Activated T-cell treated with anti-CD3 and anti-CD28 coated beads, Interleukin-2, amount 50 U/mL, for 72 hours (primary cell): Measurements from ENCODE around the gene GARS1. TPM values are rescaled to one million over a fixed set of nuclear protein-coding genes. Genes with fewer than 3 reads are reported as not detected.
"Not testable (repeated sequence)": the region's sequence is repeated elsewhere in the genome, so short reads cannot be mapped to it uniquely, and the experiment has no call there.

Experiments used
- ATAC-seq, 2 donors: fragments of 150-1000 bp; cut with Tn5 transposase; replicated peaks in 1 of 2; 2 replicates each; pipeline ENCODE4 v1.10.0; 2021; ENCODE audit warnings: moderate library complexity in 2 of 2, mild to moderate bottlenecking in 1 of 2
- DNase-seq, 2 donors: peaks; one replicate each; pipeline ENCODE4 v3.0.0; 2021 to 2022; ENCODE audit warnings: mixed read lengths in 1 of 2
- H3K27ac Mint-ChIP-seq: one replicate; pipeline ENCODE4 v1.8.0; 2022; ENCODE audit warnings: mild to moderate bottlenecking, moderate library complexity, mixed read lengths
- H3K27me3 Mint-ChIP-seq: one replicate; pipeline ENCODE4 v1.8.0; 2022; ENCODE audit warnings: low read depth, mixed read lengths
- H3K36me3 Mint-ChIP-seq, 2 donors: one replicate each; pipeline ENCODE4 v1.8.0; 2022; ENCODE audit warnings: mixed read lengths in 2 of 2, mild to moderate bottlenecking in 1 of 2; ENCODE audit not compliant: insufficient read depth in 2 of 2
- H3K4me1 Mint-ChIP-seq: one replicate; pipeline ENCODE4 v1.8.0; 2022; ENCODE audit warnings: low read depth, mixed read lengths
- H3K4me3 Mint-ChIP-seq, 2 donors: one replicate each; pipeline ENCODE4 v1.8.0; 2022; ENCODE audit warnings: mild to moderate bottlenecking in 2 of 2, mixed read lengths in 2 of 2, moderate library complexity in 2 of 2
- H3K9me3 Mint-ChIP-seq, 2 donors: one replicate each; pipeline ENCODE4 v1.8.0; 2022; ENCODE audit warnings: mixed read lengths in 2 of 2
- total RNA-seq, 2 donors: library from RNA; stranded (reverse); gene quantifications; one replicate each; pipeline ENCODE4 v1.2.3, GENCODE V29; 2022

The GARS1 gene
- total RNA-seq, 2 donors from 2014 or later: 526 to 609 TPM

DNA sequence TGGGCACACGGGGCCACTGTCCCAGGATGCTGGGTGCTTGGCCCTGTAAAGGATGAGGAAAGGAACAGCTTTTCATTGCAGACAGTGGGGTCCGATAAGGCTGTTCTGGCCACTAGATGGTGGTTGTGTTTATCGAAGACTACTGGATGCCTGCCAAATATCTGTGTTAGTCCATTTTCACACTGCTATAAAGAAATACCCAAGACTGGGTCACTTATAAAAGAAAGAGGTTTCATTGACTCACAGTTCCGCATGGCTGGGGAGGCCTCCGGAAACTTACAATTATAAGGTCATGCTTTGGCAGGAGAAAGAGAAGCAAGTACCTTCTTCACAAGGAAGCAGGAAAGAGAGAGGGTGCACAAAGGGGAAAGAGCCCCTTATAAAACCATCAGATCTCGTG is 32.2 kb upstream of the GARS1 start:
- no peaks in the 10 kb centered on the region for H3K4me1 Mint-ChIP-seq
- no peak for ATAC-seq
- no peak overlapping the region for H3K27ac Mint-ChIP-seq
- H3K36me3 Mint-ChIP-seq: no peaks in the 10 kb centered on the region
- no peak for DNase-seq
- H3K4me3 Mint-ChIP-seq: no peak overlapping the region
- H3K27me3 Mint-ChIP-seq: no peaks in the 10 kb centered on the region
- H3K9me3 Mint-ChIP-seq: no peaks in the 10 kb centered on the region

DNA sequence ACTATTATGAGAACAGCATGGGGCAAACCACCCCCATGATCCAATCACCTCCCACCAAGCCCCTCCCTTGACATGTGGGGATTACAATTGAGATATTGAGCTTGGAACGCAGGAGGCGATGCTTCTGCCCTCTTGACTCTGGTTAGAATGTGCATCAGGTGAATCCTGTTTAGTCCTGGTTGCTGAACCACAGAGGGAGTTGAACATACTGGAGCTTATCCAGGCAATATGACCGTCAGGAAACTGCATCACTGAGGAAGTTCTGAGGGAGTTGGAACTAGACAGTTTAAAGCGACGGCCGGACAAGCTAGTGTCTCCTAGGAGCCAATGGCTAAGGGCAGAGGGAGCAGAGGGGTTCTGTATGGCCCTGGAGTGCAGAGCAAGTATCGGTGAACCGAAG is 31.8 kb upstream of the GARS1 start:
- ATAC-seq (no peak), DNase-seq (no peak)
- no peaks in the 10 kb centered on the region for H3K9me3 Mint-ChIP-seq
- H3K4me1 Mint-ChIP-seq: no peaks in the 10 kb centered on the region
- no peaks in the 10 kb centered on the region for H3K27me3 Mint-ChIP-seq
- no peaks in the 10 kb centered on the region for H3K36me3 Mint-ChIP-seq
- no peak overlapping the region for H3K27ac Mint-ChIP-seq
- H3K4me3 Mint-ChIP-seq: no peak overlapping the region

DNA sequence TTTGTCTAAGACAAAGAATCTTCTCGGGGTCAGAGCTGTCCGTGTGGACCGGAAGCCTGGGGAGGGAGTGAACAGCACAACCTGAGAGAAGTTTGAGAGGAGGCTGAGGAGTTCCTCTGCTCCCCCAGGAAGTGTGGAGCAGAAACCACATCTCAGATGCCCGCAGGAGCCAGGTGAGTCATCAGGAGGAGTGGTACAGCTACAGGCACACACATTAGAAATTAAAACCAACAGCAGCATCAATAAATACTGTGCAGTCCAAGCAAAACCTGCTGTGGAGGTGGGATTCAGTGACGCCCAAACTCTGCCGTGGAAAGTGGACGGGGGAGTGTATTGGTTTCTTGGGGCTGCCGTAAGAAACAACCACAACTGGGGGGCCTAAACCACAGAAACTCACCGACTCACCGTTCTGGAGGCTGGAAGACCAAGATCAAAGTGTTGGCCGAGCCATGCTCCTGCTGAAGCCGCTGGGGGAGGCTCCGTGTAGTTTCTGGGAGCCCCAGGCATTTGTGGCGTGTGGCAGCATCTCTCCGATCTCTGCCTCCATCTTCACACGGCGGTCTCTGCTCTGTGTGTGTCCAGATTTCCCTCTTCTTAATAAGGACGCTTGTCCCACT is 31.2 kb upstream of the GARS1 start:
- H3K9me3 Mint-ChIP-seq: no peaks in the 10 kb centered on the region
- ATAC-seq (no peak), DNase-seq (no peak)
- no peaks in the 10 kb centered on the region for H3K4me1 Mint-ChIP-seq
- H3K27ac Mint-ChIP-seq: no peak overlapping the region
- H3K4me3 Mint-ChIP-seq: no peak overlapping the region
- H3K27me3 Mint-ChIP-seq: no peaks in the 10 kb centered on the region
- H3K36me3 Mint-ChIP-seq: no peaks in the 10 kb centered on the region

DNA sequence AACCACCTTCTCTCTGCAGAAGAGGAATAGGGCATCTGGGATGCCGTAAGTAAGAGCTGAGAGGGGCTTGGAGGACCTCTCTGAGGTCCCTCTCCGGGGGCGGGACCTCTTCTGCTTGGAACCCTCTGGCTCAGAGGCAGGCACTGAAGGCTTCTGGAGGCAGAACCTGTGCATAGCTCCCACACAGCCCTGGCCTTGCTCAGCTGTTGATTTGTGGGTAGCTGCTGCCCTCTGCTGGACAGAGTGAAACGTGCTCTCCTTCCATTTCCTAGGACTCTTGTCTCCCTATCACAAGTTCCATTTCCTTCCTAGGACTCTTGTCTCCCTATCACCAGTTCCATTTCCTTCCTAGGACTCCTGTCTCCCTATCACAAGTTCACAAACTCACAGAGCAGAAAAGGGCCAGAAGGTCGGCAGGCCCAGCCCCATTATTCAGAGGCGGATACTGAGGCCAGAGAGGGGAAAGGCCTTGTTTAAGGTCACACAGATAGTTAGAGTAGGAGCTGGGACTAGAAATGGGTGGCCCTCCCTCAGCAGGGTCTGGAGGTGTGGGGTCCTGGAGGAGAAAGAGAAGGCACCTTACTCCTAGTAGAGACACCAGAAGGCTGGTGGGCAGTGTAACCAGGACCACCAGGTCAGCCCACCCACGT is 30.3 kb upstream of the GARS1 start:
- no peak overlapping the region for H3K4me3 Mint-ChIP-seq
- H3K9me3 Mint-ChIP-seq: no peaks in the 10 kb centered on the region
- DNase-seq: peak; percentile 68 to 75
- no peaks in the 10 kb centered on the region for H3K36me3 Mint-ChIP-seq
- no peaks in the 10 kb centered on the region for H3K27me3 Mint-ChIP-seq
- H3K27ac Mint-ChIP-seq: no peak overlapping the region
- peak; percentile 95 to 96 for ATAC-seq
- H3K4me1 Mint-ChIP-seq: no peaks in the 10 kb centered on the region

DNA sequence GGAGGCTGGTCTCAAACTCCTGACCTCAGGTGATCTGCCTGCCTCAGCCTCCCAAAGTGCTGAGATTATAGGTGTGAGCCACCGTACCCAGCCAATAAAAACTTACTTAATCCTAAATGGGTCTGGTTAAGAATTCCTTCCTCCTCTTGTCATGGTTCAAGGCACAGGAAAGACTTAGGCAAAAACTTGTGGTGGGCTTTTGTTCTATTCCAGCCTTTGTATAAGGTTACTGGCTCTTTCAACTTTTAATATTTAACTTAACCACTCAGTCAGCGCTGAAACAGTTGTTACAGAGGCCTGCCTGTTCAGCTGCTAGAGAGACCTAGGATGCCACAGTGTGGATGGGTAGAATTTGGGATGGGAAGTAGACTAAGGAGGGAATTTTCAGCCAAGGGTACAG is 28.1 kb upstream of the GARS1 start:
- H3K36me3 Mint-ChIP-seq: peaks cover 5 to 7% of the 10 kb centered on the region in 2 donors
- no peak overlapping the region for H3K4me3 Mint-ChIP-seq
- H3K27ac Mint-ChIP-seq: no peak overlapping the region
- no peaks in the 10 kb centered on the region for H3K27me3 Mint-ChIP-seq
- ATAC-seq (no peak), DNase-seq (no peak)
- peaks cover 0 to 3% of the 10 kb centered on the region in 2 donors for H3K9me3 Mint-ChIP-seq
- H3K4me1 Mint-ChIP-seq: no peaks in the 10 kb centered on the region

DNA sequence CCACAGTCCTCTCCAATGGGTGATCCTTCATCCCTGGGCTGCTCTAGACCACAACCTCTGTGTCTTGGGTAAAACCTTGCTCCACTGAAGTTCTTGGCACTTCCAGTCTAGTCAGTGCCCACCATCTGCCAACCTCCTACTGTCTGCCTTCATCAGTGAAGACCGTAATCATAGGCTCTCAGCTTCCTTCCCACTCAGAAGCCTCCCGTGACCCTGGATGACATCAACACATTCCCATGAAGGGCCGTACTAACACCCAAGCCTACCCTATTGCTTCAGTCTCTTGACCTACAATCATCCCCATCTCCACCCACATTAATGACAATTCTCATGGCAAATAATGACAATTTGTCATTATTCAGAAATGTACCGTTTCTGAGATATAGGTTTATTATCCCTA is 27.6 kb upstream of the GARS1 start:
- H3K27ac Mint-ChIP-seq: no peak overlapping the region
- H3K4me3 Mint-ChIP-seq: no peak overlapping the region
- peaks cover 0 to 3% of the 10 kb centered on the region in 2 donors for H3K9me3 Mint-ChIP-seq
- DNase-seq (no peak), ATAC-seq (no peak)
- no peaks in the 10 kb centered on the region for H3K27me3 Mint-ChIP-seq
- H3K36me3 Mint-ChIP-seq: peaks cover 5 to 7% of the 10 kb centered on the region in 2 donors
- no peaks in the 10 kb centered on the region for H3K4me1 Mint-ChIP-seq

DNA sequence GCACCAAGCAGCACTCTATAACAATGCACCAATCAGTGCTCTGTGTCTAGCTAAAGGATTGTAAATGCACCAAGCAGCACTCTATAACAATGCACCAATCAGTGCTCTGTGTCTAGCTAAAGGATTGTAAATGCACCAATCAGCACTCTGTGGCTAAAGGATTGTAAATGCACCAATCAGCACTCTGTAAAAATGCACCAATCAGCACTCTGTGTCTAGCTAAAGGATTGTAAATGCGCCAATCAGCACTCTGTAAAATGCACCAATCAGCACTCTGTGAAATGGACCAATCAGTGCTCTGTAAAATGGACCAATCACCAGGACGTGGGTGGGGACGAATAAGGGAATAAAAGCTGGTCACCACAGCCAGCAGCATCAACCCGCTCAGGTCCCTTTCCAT is 24.4 kb upstream of the GARS1 start:
- H3K4me3 Mint-ChIP-seq, H3K27ac Mint-ChIP-seq, H3K9me3 Mint-ChIP-seq, H3K4me1 Mint-ChIP-seq, DNase-seq, H3K27me3 Mint-ChIP-seq, ATAC-seq: not testable (repeated sequence)
- peaks cover 8 to 12% of the 10 kb centered on the region in 2 donors for H3K36me3 Mint-ChIP-seq

DNA sequence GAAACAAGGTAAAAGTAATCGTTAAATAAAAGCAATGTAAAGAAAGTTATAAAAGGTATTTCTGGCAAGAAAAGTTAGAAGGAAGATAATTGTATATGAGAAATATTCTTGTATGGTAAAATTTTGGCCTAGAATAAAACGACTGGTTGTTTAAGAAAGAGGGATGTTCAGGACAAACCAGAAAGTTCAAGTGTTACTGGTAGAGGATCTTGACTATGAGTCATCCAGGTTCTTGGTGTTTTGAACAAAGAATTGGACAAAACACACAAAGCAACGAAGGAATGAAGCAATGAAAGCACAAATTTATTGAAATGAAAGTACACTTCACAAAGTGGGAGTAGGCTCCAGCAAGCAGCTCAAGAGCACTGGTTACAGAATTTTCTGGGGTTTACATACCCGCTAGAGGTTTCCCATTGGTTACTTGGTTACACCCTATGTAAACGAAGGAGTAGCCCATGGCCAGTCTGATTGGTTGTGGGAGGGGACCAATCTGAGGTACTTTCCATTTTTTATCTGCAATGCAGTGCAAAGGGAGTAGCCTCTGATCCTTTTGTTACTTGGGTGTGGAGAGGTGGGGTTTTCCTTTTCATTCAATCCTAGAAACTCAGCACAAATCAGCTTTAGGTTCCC is 22.4 kb upstream of the GARS1 start:
- H3K27me3 Mint-ChIP-seq: no peaks in the 10 kb centered on the region
- H3K4me1 Mint-ChIP-seq: no peaks in the 10 kb centered on the region
- H3K4me3 Mint-ChIP-seq: no peak overlapping the region
- no peak for DNase-seq
- ATAC-seq: no peak
- H3K36me3 Mint-ChIP-seq: peaks cover 15 to 18% of the 10 kb centered on the region in 2 donors
- no peak overlapping the region for H3K27ac Mint-ChIP-seq
- peaks cover 3 to 8% of the 10 kb centered on the region in 2 donors for H3K9me3 Mint-ChIP-seq

DNA sequence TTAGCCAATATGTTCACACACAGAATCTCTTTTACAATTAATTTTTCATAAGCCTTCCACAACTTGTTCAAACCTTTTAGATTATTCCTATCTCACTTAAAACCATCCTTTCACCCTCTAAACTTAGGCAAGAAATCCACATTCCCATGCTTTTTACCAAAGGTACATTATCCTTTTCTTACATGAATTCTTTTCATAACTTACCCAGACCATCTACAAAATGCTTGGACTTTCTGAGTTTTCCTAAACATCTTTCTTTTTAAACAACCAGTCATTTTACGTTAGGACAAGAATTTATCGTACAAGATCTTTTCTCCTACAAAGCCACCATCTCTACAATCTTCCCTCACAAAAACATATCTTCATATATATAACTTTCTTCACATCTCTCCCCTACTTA is 18.8 kb upstream of the GARS1 start:
- H3K27ac Mint-ChIP-seq: no peak overlapping the region
- no peaks in the 10 kb centered on the region for H3K27me3 Mint-ChIP-seq
- no peaks in the 10 kb centered on the region for H3K4me1 Mint-ChIP-seq
- no peak for ATAC-seq
- DNase-seq: no peak
- H3K9me3 Mint-ChIP-seq: peaks cover 0 to 8% of the 10 kb centered on the region in 2 donors
- H3K4me3 Mint-ChIP-seq: no peak overlapping the region
- H3K36me3 Mint-ChIP-seq: peaks cover 13 to 24% of the 10 kb centered on the region in 2 donors

DNA sequence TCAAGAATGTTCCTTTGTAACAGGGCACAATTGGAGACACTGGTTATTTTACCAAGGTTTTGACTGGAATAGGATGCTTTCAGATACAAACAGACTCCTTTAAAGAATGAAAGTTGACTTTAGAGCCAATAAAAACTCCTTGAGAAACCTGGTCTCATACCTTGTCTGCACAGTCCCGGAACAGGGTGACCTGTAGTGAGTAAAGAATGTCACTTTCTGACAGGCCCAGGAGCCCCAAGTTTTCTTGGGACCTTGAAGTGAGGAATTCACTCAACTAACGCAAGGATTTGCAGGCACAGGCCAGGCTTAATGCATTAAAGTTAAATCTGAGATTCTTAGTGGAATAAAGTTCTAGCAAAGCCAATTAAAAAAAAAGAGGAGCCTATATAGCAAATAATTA is 11.5 kb upstream of the GARS1 start:
- DNase-seq (no peak), ATAC-seq (no peak)
- Mint-ChIP-seq H3K27me3 (no peaks in the 10 kb centered on the region), H3K9me3 (no peaks in the 10 kb centered on the region), H3K36me3 (peaks cover 7 to 26% of the 10 kb centered on the region in 2 donors), H3K27ac (no peak overlapping the region), H3K4me3 (no peak overlapping the region), H3K4me1 (peaks cover 4% of the 10 kb centered on the region)

DNA sequence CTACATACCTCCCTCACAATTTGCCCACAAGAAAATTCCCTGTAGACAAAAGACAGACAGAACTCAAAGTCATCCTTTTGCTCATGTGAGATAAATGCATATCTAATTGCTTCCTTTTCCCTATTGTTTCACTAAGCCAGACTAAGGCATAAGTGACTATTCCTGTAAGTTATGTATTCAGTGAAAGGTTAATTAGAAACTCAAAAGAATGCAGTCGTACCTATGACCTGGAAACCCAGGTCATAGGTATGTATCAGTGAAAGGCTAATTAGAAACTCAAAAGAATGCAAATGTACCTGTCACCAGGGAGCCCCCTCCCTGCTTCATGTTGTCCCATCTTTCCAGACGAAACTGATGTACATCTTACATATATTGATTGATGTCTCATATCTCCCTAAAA is 10.3 kb upstream of the GARS1 start:
- Mint-ChIP-seq H3K27ac (no peak overlapping the region), H3K27me3 (no peaks in the 10 kb centered on the region), H3K4me3 (no peak overlapping the region), H3K9me3 (no peaks in the 10 kb centered on the region), H3K36me3 (peaks cover 7 to 25% of the 10 kb centered on the region in 2 donors), H3K4me1 (peaks cover 11% of the 10 kb centered on the region)
- no peak for ATAC-seq
- no peak for DNase-seq

DNA sequence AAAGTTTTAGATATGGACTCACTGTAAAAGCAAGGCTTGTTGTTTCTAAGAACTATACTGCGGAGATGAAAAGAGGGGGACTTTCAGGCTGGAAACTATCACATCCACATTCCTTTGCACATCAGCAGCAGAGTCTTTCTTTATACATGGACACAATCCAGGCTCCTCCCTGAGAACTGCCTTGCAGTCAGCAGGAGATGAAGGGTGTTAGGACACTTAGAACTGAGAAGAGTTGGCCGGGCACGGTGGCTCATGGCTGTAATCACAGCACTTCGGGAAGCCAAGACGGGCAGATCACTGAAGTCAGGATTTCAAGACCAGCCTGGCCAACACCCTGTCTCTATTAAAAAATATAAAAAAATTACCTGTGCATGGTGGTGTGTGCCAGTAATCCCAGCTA is 9.7 kb upstream of the GARS1 start:
- H3K9me3 Mint-ChIP-seq: no peaks in the 10 kb centered on the region
- no peak overlapping the region for H3K27ac Mint-ChIP-seq
- H3K36me3 Mint-ChIP-seq: peaks cover 7 to 25% of the 10 kb centered on the region in 2 donors

DNA sequence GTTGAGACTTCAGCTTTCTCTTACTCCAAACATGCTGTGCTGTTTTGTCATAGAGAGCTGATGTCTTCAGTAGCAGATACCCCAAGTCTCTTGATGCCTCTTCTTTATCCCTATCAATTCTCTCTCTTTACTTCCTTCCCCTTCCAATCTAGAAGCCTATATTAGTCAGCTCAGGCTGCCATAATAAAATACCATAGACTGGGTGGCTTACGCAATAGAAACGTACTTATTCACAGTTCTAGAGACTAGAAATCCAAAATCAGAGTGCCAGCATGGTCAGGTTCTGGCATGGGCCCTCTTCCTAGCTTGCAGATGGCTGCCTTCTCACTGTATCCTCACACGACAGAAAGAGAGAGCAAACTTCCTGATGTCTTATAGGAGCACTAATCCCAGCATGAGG is 9.0 kb upstream of the GARS1 start:
- H3K27me3 Mint-ChIP-seq: no peaks in the 10 kb centered on the region
- no peaks in the 10 kb centered on the region for H3K9me3 Mint-ChIP-seq
- no peak overlapping the region for H3K4me3 Mint-ChIP-seq
- H3K4me1 Mint-ChIP-seq: peaks cover 18% of the 10 kb centered on the region
- ATAC-seq (no peak), DNase-seq (no peak)
- H3K27ac Mint-ChIP-seq: no peak overlapping the region
- peaks cover 4 to 23% of the 10 kb centered on the region in 2 donors for H3K36me3 Mint-ChIP-seq

More for the DNA sequence above, 9.7 kb upstream of the GARS1 start:
- ATAC-seq (no peak), DNase-seq (no peak)
- Mint-ChIP-seq H3K4me1 (peaks cover 17% of the 10 kb centered on the region), H3K27me3 (no peaks in the 10 kb centered on the region), H3K4me3 (no peak overlapping the region)
